ENCODE measurements around the gene COX7A2. TPM values are rescaled to one million over a fixed set of nuclear protein-coding genes. Genes with fewer than 3 reads are reported as not detected.
A peak's percentile ranks its signal among the peaks of the same experiment; 100 is the strongest.

The COX7A2 gene
- total and polyA plus RNA-seq, 2 of the 13 experiments (the other 11 are each of a cell fraction or from before 2014, with no cell fraction given), result 407 to 556 TPM

DNA sequence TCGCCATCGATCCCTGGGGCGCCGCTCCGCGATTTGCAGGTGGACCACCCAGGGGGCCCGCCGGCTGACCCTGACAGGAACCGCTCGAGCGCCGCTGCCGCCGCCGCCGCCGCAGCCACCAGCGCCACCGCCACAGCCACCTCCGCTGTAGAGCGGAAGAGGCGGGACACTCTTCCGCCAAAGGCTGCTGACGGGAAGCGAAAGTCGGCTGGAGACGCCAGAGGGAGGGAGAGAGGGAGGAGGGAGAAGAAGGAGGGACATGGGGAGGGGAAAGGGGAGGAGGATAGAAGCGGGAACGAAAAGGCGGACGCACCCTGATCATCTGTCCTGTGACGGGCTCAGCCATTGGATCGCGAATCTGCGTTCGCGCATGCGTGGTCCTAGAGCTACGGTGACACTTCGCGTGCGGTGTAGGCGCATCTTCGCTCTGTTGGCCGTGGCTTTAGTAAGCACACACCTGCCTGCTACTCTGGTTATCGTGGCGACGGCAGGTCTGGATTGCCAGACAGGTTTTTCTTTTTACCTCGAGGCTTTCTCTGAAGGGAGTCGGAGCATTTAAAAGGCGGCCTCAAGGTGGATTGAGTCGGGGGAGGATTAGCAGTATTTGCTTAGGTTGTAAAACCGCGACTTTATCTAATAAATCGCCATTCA, 41.2 kb upstream of the COX7A2 start, which contains the start of gene TMEM30A (continued):
- TF ChIP-seq CENPBD1 (CRISPR knock-in tag; IDR thresholded peaks at IDR 0.05; ENCODE audit: borderline replicate concordance, low read depth) (no peak), ZNF17 (CRISPR knock-in tag; IDR thresholded peaks at IDR 0.05) (no peak), SAP130 (CRISPR knock-in tag; IDR thresholded peaks at IDR 0.05; ENCODE audit: low read depth) (peak; percentile 94), CBX2 (IDR thresholded peaks at IDR 0.05; ENCODE audit: low read depth, low read length) (no peak), CBX2 (CRISPR knock-in tag; IDR thresholded peaks at IDR 0.05; ENCODE audit: low read depth) (no peak), PRDM15 (CRISPR knock-in tag; IDR thresholded peaks at IDR 0.05) (no peak), ASH2L (IDR thresholded peaks at IDR 0.05; ENCODE audit: insufficient read length, low read depth, low read length) (peak; percentile 96), HNRNPUL1 (IDR thresholded peaks at IDR 0.05; ENCODE audit: low read depth, low read length) (no peak), ZNF34 (CRISPR knock-in tag; IDR thresholded peaks at IDR 0.05; ENCODE audit: borderline replicate concordance) (peak; percentile 91), KLF13 (CRISPR knock-in tag; IDR thresholded peaks at IDR 0.05) (no peak), JDP2 (CRISPR knock-in tag; IDR thresholded peaks at IDR 0.05; ENCODE audit: borderline replicate concordance) (no peak), PCBP2 (optimal IDR thresholded peaks at IDR 0.05; ENCODE audit: low read depth, low read length, poor library complexity, severe bottlenecking) (no peak), CENPT (CRISPR knock-in tag; IDR thresholded peaks at IDR 0.05; ENCODE audit: low read depth) (no peak)
- TF ChIP-seq, protein P1, sequence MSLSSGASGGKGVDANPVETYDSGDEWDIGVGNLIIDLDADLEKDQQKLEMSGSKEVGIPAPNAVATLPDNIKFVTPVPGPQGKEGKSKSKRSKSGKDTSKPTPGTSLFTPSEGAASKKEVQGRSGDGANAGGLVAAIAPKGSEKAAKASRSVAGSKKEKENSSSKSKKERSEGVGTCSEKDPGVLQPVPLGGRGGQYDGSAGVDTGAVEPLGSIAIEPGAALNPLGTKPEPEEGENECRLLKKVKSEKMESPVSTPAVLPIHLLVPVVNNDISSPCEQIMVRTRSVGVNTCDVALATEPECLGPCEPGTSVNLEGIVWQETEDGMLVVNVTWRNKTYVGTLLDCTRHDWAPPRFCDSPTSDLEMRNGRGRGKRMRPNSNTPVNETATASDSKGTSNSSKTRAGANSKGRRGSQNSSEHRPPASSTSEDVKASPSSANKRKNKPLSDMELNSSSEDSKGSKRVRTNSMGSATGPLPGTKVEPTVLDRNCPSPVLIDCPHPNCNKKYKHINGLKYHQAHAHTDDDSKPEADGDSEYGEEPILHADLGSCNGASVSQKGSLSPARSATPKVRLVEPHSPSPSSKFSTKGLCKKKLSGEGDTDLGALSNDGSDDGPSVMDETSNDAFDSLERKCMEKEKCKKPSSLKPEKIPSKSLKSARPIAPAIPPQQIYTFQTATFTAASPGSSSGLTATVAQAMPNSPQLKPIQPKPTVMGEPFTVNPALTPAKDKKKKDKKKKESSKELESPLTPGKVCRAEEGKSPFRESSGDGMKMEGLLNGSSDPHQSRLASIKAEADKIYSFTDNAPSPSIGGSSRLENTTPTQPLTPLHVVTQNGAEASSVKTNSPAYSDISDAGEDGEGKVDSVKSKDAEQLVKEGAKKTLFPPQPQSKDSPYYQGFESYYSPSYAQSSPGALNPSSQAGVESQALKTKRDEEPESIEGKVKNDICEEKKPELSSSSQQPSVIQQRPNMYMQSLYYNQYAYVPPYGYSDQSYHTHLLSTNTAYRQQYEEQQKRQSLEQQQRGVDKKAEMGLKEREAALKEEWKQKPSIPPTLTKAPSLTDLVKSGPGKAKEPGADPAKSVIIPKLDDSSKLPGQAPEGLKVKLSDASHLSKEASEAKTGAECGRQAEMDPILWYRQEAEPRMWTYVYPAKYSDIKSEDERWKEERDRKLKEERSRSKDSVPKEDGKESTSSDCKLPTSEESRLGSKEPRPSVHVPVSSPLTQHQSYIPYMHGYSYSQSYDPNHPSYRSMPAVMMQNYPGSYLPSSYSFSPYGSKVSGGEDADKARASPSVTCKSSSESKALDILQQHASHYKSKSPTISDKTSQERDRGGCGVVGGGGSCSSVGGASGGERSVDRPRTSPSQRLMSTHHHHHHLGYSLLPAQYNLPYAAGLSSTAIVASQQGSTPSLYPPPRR (CRISPR knock-in tag; IDR thresholded peaks at IDR 0.05; ENCODE audit: borderline replicate concordance), result no peak
- TF ChIP-seq, protein P2, sequence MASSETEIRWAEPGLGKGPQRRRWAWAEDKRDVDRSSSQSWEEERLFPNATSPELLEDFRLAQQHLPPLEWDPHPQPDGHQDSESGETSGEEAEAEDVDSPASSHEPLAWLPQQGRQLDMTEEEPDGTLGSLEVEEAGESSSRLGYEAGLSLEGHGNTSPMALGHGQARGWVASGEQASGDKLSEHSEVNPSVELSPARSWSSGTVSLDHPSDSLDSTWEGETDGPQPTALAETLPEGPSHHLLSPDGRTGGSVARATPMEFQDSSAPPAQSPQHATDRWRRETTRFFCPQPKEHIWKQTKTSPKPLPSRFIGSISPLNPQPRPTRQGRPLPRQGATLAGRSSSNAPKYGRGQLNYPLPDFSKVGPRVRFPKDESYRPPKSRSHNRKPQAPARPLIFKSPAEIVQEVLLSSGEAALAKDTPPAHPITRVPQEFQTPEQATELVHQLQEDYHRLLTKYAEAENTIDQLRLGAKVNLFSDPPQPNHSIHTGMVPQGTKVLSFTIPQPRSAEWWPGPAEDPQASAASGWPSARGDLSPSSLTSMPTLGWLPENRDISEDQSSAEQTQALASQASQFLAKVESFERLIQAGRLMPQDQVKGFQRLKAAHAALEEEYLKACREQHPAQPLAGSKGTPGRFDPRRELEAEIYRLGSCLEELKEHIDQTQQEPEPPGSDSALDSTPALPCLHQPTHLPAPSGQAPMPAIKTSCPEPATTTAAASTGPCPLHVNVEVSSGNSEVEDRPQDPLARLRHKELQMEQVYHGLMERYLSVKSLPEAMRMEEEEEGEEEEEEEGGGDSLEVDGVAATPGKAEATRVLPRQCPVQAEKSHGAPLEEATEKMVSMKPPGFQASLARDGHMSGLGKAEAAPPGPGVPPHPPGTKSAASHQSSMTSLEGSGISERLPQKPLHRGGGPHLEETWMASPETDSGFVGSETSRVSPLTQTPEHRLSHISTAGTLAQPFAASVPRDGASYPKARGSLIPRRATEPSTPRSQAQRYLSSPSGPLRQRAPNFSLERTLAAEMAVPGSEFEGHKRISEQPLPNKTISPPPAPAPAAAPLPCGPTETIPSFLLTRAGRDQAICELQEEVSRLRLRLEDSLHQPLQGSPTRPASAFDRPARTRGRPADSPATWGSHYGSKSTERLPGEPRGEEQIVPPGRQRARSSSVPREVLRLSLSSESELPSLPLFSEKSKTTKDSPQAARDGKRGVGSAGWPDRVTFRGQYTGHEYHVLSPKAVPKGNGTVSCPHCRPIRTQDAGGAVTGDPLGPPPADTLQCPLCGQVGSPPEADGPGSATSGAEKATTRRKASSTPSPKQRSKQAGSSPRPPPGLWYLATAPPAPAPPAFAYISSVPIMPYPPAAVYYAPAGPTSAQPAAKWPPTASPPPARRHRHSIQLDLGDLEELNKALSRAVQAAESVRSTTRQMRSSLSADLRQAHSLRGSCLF (CRISPR knock-in tag; IDR thresholded peaks at IDR 0.05; ENCODE audit: borderline replicate concordance), result no peak

All from HepG2 (cell line).